ENCODE measurements around the gene SNAPC4.

Gene SNAPC4

GRCh38 chr9:136404801-136405136 is 4.8 kb upstream of the SNAPC4 start:
- H3K9ac ChIP-seq (ENCODE audit: low read length), result no peak overlapping the region
- no peaks in the 10 kb centered on the region for H3K27me3 ChIP-seq (ENCODE audit: control insufficient read depth in 1 of 2, insufficient read depth in 2 of 2, low read length in 2 of 2)
- H3K9me3 ChIP-seq (ENCODE audit: low read length), result no peaks in the 10 kb centered on the region
- H3K27ac ChIP-seq (ENCODE audit: low read depth, low read length), result no peak overlapping the region
- peaks cover 37% of the 10 kb centered on the region for H3K36me3 ChIP-seq (ENCODE audit: insufficient read depth, low read length)
- H3K4me3 ChIP-seq (ENCODE audit: low read depth in 1 of 2, low read length in 2 of 2), result no peak overlapping the region
- peaks cover 13% of the 10 kb centered on the region for H3K4me1 ChIP-seq (ENCODE audit: insufficient read depth, low read length)

- Histone ChIP-seq H3K27me3 (ENCODE audit: control insufficient read depth in 1 of 2, insufficient read depth in 2 of 2, low read length in 2 of 2) (no peaks in the 10 kb centered on the region), H3K36me3 (ENCODE audit: insufficient read depth, low read length) (peaks cover 37% of the 10 kb centered on the region), H3K4me3 (ENCODE audit: low read depth in 1 of 2, low read length in 2 of 2) (no peak overlapping the region), H3K9me3 (ENCODE audit: low read length) (no peaks in the 10 kb centered on the region), H3K9ac (ENCODE audit: low read length) (no peak overlapping the region), H3K4me1 (ENCODE audit: insufficient read depth, low read length) (peaks cover 7% of the 10 kb centered on the region), H3K27ac (ENCODE audit: low read depth, low read length) (no peak overlapping the region)
These were observed 4.2 kb upstream of the SNAPC4 start for GRCh38 chr9:136403915-136404800.

- H3K9ac ChIP-seq (ENCODE audit: low read length), result no peak overlapping the region
- no peaks in the 10 kb centered on the region for H3K9me3 ChIP-seq (ENCODE audit: low read length)
- no peak overlapping the region for H3K27ac ChIP-seq (ENCODE audit: low read depth, low read length)
- no peak overlapping the region for H3K4me3 ChIP-seq (ENCODE audit: low read depth in 1 of 2, low read length in 2 of 2)
- no peaks in the 10 kb centered on the region for H3K27me3 ChIP-seq (ENCODE audit: control insufficient read depth in 1 of 2, insufficient read depth in 2 of 2, low read length in 2 of 2)
- H3K4me1 ChIP-seq (ENCODE audit: insufficient read depth, low read length), result peaks cover 14% of the 10 kb centered on the region
- H3K36me3 ChIP-seq (ENCODE audit: insufficient read depth, low read length), result peaks cover 40% of the 10 kb centered on the region
These were observed 3.6 kb upstream of the SNAPC4 start for GRCh38 chr9:136403538-136403914.

GRCh38 chr9:136402067-136402466 is 2.1 kb upstream of the SNAPC4 start:
- peaks cover 18% of the 10 kb centered on the region for H3K4me1 ChIP-seq (ENCODE audit: insufficient read depth, low read length)
- no peak overlapping the region for H3K9ac ChIP-seq (ENCODE audit: low read length)
- H3K36me3 ChIP-seq (ENCODE audit: insufficient read depth, low read length), result peaks cover 46% of the 10 kb centered on the region
- no peak overlapping the region for H3K4me3 ChIP-seq (ENCODE audit: low read depth in 1 of 2, low read length in 2 of 2)
- no peak overlapping the region for H3K27ac ChIP-seq (ENCODE audit: low read depth, low read length)
- no peaks in the 10 kb centered on the region for H3K9me3 ChIP-seq (ENCODE audit: low read length)
- no peaks in the 10 kb centered on the region for H3K27me3 ChIP-seq (ENCODE audit: control insufficient read depth in 1 of 2, insufficient read depth in 2 of 2, low read length in 2 of 2)

- H3K4me1 ChIP-seq (ENCODE audit: insufficient read depth, low read length), result peaks cover 18% of the 10 kb centered on the region
- H3K27me3 ChIP-seq (ENCODE audit: control insufficient read depth in 1 of 2, insufficient read depth in 2 of 2, low read length in 2 of 2), result no peaks in the 10 kb centered on the region
- H3K36me3 ChIP-seq (ENCODE audit: insufficient read depth, low read length), result peaks cover 46% of the 10 kb centered on the region
- H3K4me3 ChIP-seq (ENCODE audit: low read depth in 1 of 2, low read length in 2 of 2), result no peak overlapping the region
- H3K27ac ChIP-seq (ENCODE audit: low read depth, low read length), result no peak overlapping the region
- H3K9ac ChIP-seq (ENCODE audit: low read length), result no peak overlapping the region
- no peaks in the 10 kb centered on the region for H3K9me3 ChIP-seq (ENCODE audit: low read length)
These were observed 1.4 kb upstream of the SNAPC4 start for GRCh38 chr9:136401173-136401922.

- Histone ChIP-seq H3K4me1 (ENCODE audit: insufficient read depth, low read length) (peaks cover 18% of the 10 kb centered on the region), H3K27ac (ENCODE audit: low read depth, low read length) (peak overlapping the region; percentile 12), H3K27me3 (ENCODE audit: control insufficient read depth in 1 of 2, insufficient read depth in 2 of 2, low read length in 2 of 2) (no peaks in the 10 kb centered on the region), H3K36me3 (ENCODE audit: insufficient read depth, low read length) (peaks cover 50% of the 10 kb centered on the region), H3K4me3 (ENCODE audit: low read depth in 1 of 2, low read length in 2 of 2) (peak overlapping the region; percentile 78 to 81), H3K9ac (ENCODE audit: low read length) (peak overlapping the region; percentile 27), H3K9me3 (ENCODE audit: low read length) (no peaks in the 10 kb centered on the region)
These were observed 563 bp downstream of the SNAPC4 start for GRCh38 chr9:136399176-136400037.

GRCh38 chr9:136398286-136398685 is 1.7 kb downstream of the SNAPC4 start:
- Histone ChIP-seq H3K4me3 (ENCODE audit: low read depth in 1 of 2, low read length in 2 of 2) (no peak overlapping the region), H3K27ac (ENCODE audit: low read depth, low read length) (no peak overlapping the region), H3K9me3 (ENCODE audit: low read length) (no peaks in the 10 kb centered on the region), H3K4me1 (ENCODE audit: insufficient read depth, low read length) (peaks cover 18% of the 10 kb centered on the region), H3K36me3 (ENCODE audit: insufficient read depth, low read length) (peaks cover 54% of the 10 kb centered on the region), H3K27me3 (ENCODE audit: control insufficient read depth in 1 of 2, insufficient read depth in 2 of 2, low read length in 2 of 2) (no peaks in the 10 kb centered on the region), H3K9ac (ENCODE audit: low read length) (no peak overlapping the region)

GRCh38 chr9:136397643-136398042 is 2.3 kb downstream of the SNAPC4 start:
- Histone ChIP-seq H3K36me3 (ENCODE audit: insufficient read depth, low read length) (peaks cover 58% of the 10 kb centered on the region), H3K27me3 (ENCODE audit: control insufficient read depth in 1 of 2, insufficient read depth in 2 of 2, low read length in 2 of 2) (no peaks in the 10 kb centered on the region), H3K9ac (ENCODE audit: low read length) (no peak overlapping the region), H3K4me3 (ENCODE audit: low read depth in 1 of 2, low read length in 2 of 2) (no peak overlapping the region), H3K27ac (ENCODE audit: low read depth, low read length) (no peak overlapping the region), H3K4me1 (ENCODE audit: insufficient read depth, low read length) (peaks cover 18% of the 10 kb centered on the region), H3K9me3 (ENCODE audit: low read length) (no peaks in the 10 kb centered on the region)

- H3K9me3 ChIP-seq (ENCODE audit: low read length), result no peaks in the 10 kb centered on the region
- H3K27me3 ChIP-seq (ENCODE audit: control insufficient read depth in 1 of 2, insufficient read depth in 2 of 2, low read length in 2 of 2), result no peaks in the 10 kb centered on the region
- peaks cover 68% of the 10 kb centered on the region for H3K36me3 ChIP-seq (ENCODE audit: insufficient read depth, low read length)
- H3K27ac ChIP-seq (ENCODE audit: low read depth, low read length), result no peak overlapping the region
- H3K4me1 ChIP-seq (ENCODE audit: insufficient read depth, low read length), result peaks cover 18% of the 10 kb centered on the region
- no peak overlapping the region for H3K4me3 ChIP-seq (ENCODE audit: low read depth in 1 of 2, low read length in 2 of 2)
- H3K9ac ChIP-seq (ENCODE audit: low read length), result no peak overlapping the region
These were observed 3.8 kb downstream of the SNAPC4 start for GRCh38 chr9:136396219-136396515.

GRCh38 chr9:136395345-136396218 is 4.4 kb downstream of the SNAPC4 start:
- H3K9ac ChIP-seq (ENCODE audit: low read length), result no peak overlapping the region
- no peaks in the 10 kb centered on the region for H3K9me3 ChIP-seq (ENCODE audit: low read length)
- no peak overlapping the region for H3K27ac ChIP-seq (ENCODE audit: low read depth, low read length)
- no peaks in the 10 kb centered on the region for H3K27me3 ChIP-seq (ENCODE audit: control insufficient read depth in 1 of 2, insufficient read depth in 2 of 2, low read length in 2 of 2)
- no peak overlapping the region for H3K4me3 ChIP-seq (ENCODE audit: low read depth in 1 of 2, low read length in 2 of 2)
- peaks cover 16% of the 10 kb centered on the region for H3K4me1 ChIP-seq (ENCODE audit: insufficient read depth, low read length)
- peaks cover 70% of the 10 kb centered on the region for H3K36me3 ChIP-seq (ENCODE audit: insufficient read depth, low read length)

- Histone ChIP-seq H3K4me3 (ENCODE audit: low read depth in 1 of 2, low read length in 2 of 2) (no peak overlapping the region), H3K9me3 (ENCODE audit: low read length) (no peaks in the 10 kb centered on the region), H3K9ac (ENCODE audit: low read length) (no peak overlapping the region), H3K27me3 (ENCODE audit: control insufficient read depth in 1 of 2, insufficient read depth in 2 of 2, low read length in 2 of 2) (no peaks in the 10 kb centered on the region), H3K27ac (ENCODE audit: low read depth, low read length) (no peak overlapping the region), H3K4me1 (ENCODE audit: insufficient read depth, low read length) (peaks cover 11% of the 10 kb centered on the region), H3K36me3 (ENCODE audit: insufficient read depth, low read length) (peaks cover 70% of the 10 kb centered on the region)
These were observed 5.0 kb downstream of the SNAPC4 start for GRCh38 chr9:136395020-136395340.
